Measurements from ENCODE around the gene FGR. TPM values are rescaled to one million over a fixed set of nuclear protein-coding genes. Genes with fewer than 3 reads are reported as not detected.

The FGR gene
- total RNA-seq, 1 donor from 2014 or later = 0.25 TPM

DNA sequence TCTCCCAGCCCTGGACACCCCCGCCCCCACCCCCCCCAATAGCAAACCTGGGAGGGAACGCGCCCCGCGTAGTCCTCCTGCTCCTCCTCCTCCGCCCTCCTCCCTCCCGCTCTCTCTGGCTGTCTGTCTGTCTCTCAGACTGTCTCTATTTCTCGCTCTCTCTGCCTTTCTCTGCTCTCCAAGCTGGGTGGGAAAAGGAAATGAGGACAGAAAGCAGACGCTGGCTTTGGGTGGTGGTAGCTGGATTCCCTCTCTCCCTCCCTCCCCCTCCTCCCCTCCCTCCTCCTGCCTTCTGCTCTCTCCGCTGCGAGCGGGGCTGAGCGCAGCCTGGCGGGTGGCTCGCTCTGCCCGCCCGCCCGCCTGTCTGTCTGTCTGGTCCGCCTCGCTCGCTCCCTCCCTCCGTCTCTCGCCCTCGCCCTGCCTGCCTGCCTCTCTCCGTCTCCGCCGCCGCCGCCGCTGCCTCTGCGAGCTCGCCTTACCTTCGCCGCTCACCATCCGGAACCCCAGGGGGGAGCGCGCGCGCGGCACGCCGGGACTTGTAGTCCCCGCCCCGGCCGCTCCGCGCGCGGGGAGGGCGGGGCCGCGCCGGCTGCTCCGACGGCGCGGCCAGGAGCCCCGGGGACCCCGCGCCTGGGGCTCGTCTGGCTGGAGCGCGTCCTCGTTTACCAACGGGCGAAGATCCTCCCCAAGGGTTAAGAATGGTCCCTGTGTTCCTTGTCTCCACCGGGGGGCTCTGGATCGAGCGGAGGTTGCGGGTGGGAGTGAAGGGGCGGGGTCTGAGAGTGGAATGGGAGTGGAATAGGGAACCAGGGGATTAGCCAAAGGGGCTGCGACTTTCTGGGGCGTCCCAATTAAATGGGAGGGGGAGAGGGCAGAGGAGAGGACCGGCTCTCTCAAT lies 31.1 kb downstream of the FGR start, which contains the start of gene AHDC1:
AHDC1 (minus strand) TSS at position 464 of the 898 bp plus-strand sequence. CDS start 52,029 bp downstream, outside the sequence.
- peaks cover 41% of the 10 kb centered on the region for H3K4me1 Mint-ChIP-seq (ENCODE audit: low read depth)
- intact Hi-C loops (cut with micrococcal nuclease) = loop anchor here (1.0 to 5.0 kb wide), 3 partner anchors 81 to 212 kb away; partner anchors contain the start of genes FAM76A and GPR3

DNA sequence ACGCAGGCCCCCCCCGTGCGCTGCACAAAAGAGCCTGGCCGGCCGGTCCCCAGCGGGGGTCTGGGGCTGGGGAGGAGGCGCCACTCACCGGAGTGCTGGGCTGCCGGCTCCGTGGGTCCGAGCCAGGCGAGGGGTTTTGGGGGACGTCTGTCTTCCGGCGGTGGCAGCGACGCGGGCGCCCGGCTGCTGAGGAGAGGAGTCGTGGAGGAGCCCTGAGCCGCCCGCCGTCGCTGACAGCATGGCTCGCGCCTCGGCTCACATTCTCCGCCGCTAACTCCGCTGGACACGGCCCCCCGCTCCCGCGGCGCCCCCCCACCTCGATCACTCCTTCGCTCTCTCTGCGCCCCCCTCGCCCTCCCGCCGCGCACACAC lies 31.7 kb downstream of the FGR start:
- peaks cover 45% of the 10 kb centered on the region for H3K4me1 Mint-ChIP-seq (ENCODE audit: low read depth)
- intact Hi-C loops (cut with micrococcal nuclease) = loop anchor here (5.0 kb wide), 1 partner anchor 124 kb away; the partner anchor contains the start of gene FAM76A
- H3K27me3 Mint-ChIP-seq (ENCODE audit: low read depth) = peaks cover 2% of the 10 kb centered on the region
- peak overlapping the region; percentile 94 for H3K4me3 Mint-ChIP-seq (ENCODE audit: low read depth)
- H3K36me3 Mint-ChIP-seq (ENCODE audit: low read depth) = no peaks in the 10 kb centered on the region
- no peak overlapping the region for H3K27ac Mint-ChIP-seq
- no peaks in the 10 kb centered on the region for H3K9me3 Mint-ChIP-seq
- peak; percentile 28 for DNase-seq (ENCODE audit: low spot score)

More for the DNA sequence above, 31.1 kb downstream of the FGR start, which contains the start of gene AHDC1:
- peak; percentile 87 for DNase-seq (ENCODE audit: low spot score)
- Mint-ChIP-seq H3K27ac (peak within 1 kb of the TSS; percentile 76), H3K4me3 (ENCODE audit: low read depth) (peak within 1 kb of the TSS; percentile 94), H3K9me3 (no peaks in the 10 kb centered on the region), H3K27me3 (ENCODE audit: low read depth) (peaks cover 2% of the 10 kb centered on the region), H3K36me3 (ENCODE audit: low read depth) (no peaks in the 10 kb centered on the region)

DNA sequence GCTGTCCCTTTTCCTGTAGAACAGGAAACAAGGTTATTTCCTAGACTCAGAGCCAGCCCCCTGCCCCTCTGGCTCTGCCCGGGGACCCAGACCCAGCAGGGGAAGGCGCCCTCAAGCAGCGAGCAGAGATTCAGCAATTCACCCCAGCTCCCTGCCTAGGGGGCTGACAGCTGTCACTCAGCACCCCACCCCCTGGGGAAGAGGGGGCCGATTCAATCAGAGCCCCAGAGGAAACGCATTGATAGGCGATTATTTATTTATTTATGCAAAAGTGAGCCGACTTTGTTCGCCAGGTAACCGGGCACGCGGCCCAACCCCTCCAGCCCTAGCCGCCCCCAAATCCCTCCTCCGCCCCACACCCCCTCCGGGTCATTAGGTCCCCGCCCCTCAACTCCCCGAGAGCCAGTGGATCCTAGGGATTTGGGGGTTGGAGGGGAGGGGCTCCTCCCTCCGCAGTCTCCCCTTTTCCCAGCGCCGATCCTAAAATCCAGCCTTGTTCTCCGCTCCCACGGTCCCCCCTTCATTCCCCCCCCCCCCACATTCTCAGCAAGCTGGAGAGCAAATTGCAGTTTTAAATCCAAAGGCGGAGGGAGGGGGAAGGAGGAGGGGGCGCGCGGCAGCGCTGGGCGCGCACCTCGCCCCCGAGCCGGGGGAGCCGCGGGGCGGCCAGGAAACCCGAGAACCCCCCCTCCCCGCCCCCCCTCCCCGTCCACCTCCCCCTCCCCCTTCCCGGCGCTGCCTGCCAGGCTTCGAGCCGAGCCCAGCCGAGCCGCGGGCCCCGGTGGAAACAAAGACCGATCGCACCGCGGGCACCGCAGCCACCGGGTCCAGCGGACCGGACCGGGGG lies 32.3 kb downstream of the FGR start:
- peak overlapping the region; percentile 81 for H3K4me3 Mint-ChIP-seq (ENCODE audit: low read depth)
- H3K36me3 Mint-ChIP-seq (ENCODE audit: low read depth) = no peaks in the 10 kb centered on the region
- no peak for DNase-seq (ENCODE audit: low spot score)
- peaks cover 50% of the 10 kb centered on the region for H3K4me1 Mint-ChIP-seq (ENCODE audit: low read depth)
- H3K9me3 Mint-ChIP-seq = no peaks in the 10 kb centered on the region
- peak overlapping the region; percentile 60 for H3K27ac Mint-ChIP-seq
- H3K27me3 Mint-ChIP-seq (ENCODE audit: low read depth) = peaks cover 2% of the 10 kb centered on the region
- intact Hi-C loops (cut with micrococcal nuclease) = loop anchor here (5.0 kb wide), 1 partner anchor 125 kb away; the partner anchor contains the start of gene FAM76A

DNA sequence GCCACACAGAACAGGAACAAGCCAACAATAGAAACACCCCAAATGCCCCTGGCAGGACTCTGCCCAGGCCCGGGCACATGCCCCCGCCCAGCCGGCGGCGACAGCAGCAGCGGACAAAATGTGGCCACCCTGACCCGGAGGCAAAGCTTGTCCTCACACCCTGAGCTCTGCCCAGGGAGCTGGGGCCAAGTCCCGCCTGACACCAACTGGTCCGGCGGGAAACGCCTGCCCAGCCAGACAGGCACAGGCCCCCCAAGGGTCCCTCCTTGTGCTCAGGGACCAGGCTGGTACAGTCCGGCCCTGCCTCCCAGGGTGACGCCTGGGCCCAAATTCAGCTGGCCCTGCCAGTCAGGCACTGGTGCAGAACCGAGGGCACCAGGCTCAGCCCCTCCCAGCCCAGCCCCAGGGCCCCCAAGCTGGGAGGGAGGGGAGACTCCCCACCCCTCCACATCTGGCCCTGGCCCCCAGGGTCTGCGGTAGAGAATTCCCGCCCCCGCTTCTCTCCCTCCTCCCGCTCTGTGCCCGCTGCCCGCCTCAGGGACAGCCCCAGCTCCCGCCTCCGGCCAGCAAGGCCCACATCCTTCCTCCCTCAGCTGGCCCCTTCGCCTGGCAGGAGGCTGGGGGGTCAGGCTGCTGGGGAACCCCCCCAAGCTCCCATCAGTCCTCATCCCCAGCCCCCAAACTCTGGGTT lies 33.1 kb downstream of the FGR start:
- Mint-ChIP-seq H3K27me3 (ENCODE audit: low read depth) (peaks cover 2% of the 10 kb centered on the region), H3K27ac (peak overlapping the region; percentile 60), H3K4me1 (ENCODE audit: low read depth) (peaks cover 49% of the 10 kb centered on the region), H3K9me3 (no peaks in the 10 kb centered on the region), H3K4me3 (ENCODE audit: low read depth) (peak overlapping the region; percentile 81), H3K36me3 (ENCODE audit: low read depth) (no peaks in the 10 kb centered on the region)
- intact Hi-C loops (cut with micrococcal nuclease) = loop anchor here (5.0 kb wide), 1 partner anchor 125 kb away; the partner anchor contains the start of gene FAM76A
- no peak for DNase-seq (ENCODE audit: low spot score)

DNA sequence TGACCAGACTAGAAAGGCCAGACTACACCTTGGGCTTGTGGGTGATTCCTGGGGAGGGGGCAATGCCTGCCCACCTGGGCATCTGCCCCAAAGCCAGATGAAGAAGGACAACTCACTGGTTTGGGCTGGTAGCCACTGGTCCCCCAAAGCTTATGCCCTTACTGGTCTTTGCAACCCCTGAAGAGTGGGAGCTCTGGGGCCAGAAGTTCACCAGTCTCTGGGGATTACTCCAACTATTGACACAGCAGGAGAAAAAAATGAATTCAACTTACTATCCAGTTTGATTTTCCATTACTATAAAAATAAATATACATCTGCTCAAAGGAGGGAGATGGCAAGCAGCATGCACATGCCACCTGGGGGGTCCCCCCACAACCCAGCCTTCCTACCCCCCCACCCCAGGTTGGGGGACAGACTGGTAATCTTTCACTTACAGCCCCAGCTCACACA lies 33.6 kb downstream of the FGR start:
- intact Hi-C loops (cut with micrococcal nuclease) = loop anchor here (5.0 kb wide), 1 partner anchor 126 kb away; the partner anchor contains the start of gene FAM76A
- DNase-seq (ENCODE audit: low spot score) = no peak
- Mint-ChIP-seq H3K27me3 (ENCODE audit: low read depth) (peaks cover 2% of the 10 kb centered on the region), H3K27ac (peak overlapping the region; percentile 54), H3K36me3 (ENCODE audit: low read depth) (no peaks in the 10 kb centered on the region), H3K9me3 (no peaks in the 10 kb centered on the region), H3K4me1 (ENCODE audit: low read depth) (peaks cover 44% of the 10 kb centered on the region), H3K4me3 (ENCODE audit: low read depth) (peak overlapping the region; percentile 64)

DNA sequence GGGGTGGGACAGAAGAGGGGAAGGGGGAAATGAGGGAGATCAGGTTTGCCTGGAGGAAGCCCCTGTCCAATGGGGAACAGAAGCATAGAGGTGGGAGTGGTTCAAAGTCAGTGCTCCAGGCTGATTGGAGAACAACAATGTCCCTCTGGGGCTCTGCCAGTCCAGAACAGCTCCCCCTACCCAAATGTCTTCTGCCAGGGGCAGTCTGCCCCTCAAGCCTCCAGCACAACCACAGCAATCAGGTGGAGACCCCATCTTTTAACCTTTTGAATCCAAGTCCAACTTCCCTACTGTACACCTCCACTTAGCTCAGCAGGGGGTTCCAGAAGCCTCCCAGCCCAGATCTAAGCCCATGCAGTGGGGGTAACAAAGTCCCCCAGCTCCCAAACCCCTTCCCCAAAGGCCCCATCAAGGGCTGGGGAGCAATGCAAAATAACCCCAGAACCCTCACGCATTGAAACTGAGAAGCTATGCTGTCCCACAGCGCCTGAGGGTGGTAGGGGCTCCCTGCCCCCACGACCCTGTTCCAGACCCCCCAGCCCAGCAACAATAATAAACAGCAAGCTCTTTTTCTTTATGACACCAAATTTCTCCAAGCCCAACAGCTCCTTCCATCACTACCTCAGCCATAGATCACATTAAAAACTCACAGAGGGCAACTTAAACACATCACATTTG lies 34.3 kb downstream of the FGR start:
- Mint-ChIP-seq H3K27me3 (ENCODE audit: low read depth) (peaks cover 2% of the 10 kb centered on the region), H3K9me3 (no peaks in the 10 kb centered on the region), H3K36me3 (ENCODE audit: low read depth) (no peaks in the 10 kb centered on the region), H3K4me1 (ENCODE audit: low read depth) (peaks cover 39% of the 10 kb centered on the region), H3K27ac (peak overlapping the region; percentile 15), H3K4me3 (ENCODE audit: low read depth) (peak overlapping the region; percentile 64)
- DNase-seq (ENCODE audit: low spot score) = no peak
- intact Hi-C loops (cut with micrococcal nuclease) = loop anchor here (5.0 kb wide), 1 partner anchor 127 kb away; the partner anchor contains the start of gene FAM76A

DNA sequence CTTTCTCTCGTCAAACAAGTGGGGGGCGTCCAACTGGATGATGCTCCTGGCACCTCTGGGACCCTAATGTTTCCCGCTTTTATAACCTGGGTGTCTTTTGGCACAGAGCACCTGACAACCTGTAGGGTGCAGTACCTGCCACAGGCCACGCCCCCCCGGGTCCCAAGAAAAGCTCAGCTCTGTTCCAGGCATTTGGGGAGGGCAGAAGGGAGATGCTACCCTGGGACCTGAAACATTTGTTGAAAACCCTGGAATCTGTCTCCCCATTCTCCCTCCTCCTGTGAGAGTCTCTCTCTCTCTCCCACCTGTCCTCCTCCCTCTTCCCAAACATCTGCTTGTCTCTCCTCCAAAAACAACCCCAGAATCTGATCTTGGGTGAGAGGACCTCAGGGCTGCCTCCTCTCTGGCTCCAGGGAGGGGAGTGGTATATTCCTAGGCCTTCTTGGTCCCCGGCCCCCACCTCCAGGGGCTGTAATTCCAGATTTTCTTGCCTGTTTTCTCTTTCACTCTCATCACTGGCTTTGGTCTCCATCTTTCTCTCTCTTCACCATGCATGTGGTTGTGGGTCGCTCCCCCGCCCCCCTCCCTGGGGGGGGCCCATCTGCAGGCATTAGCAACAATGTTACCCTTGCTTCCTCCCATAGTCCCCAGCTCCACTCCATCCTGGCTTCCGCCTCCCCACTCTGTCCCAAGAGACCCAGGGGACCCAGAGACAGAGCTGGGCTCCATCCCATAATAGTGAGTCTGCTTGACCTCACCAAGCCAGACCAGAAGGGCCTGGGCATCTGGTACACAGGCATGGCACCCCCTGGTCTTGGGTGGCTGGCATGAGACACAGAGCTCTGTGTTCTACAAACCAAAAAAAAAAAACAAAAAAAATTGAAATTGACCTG lies 35.1 kb downstream of the FGR start:
- Mint-ChIP-seq H3K9me3 (no peaks in the 10 kb centered on the region), H3K27ac (peak overlapping the region; percentile 21), H3K4me3 (ENCODE audit: low read depth) (no peak overlapping the region), H3K4me1 (ENCODE audit: low read depth) (peaks cover 37% of the 10 kb centered on the region), H3K36me3 (ENCODE audit: low read depth) (no peaks in the 10 kb centered on the region), H3K27me3 (ENCODE audit: low read depth) (no peaks in the 10 kb centered on the region)
- intact Hi-C loops (cut with micrococcal nuclease) = loop anchor here (2.0 to 5.0 kb wide), 2 partner anchors 31 to 127 kb away; partner anchors contain the start of gene FAM76A
- DNase-seq (ENCODE audit: low spot score) = no peak

DNA sequence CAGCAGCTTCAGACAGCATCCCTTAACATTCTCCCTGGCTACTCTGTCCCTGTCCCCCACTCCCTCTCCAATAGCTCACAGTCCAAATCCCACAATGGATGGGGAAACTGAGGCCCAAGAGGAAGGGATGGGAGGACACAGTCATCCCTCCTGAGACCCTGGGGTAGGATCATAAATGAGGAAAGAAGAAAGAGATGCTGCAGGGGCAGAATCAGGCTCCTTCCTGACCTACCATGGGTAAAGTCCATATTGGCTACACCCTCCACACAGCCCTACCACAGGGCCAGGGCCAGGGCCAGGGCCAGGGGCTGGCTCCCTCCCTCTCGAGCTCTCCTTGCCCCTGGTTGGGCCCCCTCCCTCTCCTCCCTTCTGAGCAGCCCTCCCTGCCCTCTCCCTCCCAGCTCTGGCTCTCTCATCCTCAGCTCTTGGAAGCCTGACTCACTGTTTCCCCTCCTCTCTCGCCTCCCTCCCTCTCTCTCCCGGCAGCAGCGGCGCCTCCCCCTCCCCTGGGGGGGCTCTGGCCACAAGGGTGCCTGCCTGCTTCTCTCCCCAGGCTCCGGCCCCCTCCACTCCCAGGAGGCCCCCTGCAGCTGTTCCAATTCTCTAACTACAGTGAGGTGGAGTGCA lies 36.0 kb downstream of the FGR start:
- H3K9me3 Mint-ChIP-seq = no peaks in the 10 kb centered on the region
- H3K36me3 Mint-ChIP-seq (ENCODE audit: low read depth) = no peaks in the 10 kb centered on the region
- no peak overlapping the region for H3K4me3 Mint-ChIP-seq (ENCODE audit: low read depth)
- peaks cover 37% of the 10 kb centered on the region for H3K4me1 Mint-ChIP-seq (ENCODE audit: low read depth)
- peak; percentile 30 for DNase-seq (ENCODE audit: low spot score)
- no peaks in the 10 kb centered on the region for H3K27me3 Mint-ChIP-seq (ENCODE audit: low read depth)
- peak overlapping the region; percentile 39 for H3K27ac Mint-ChIP-seq
- intact Hi-C loops (cut with micrococcal nuclease) = loop anchor here (2.0 kb wide), 1 partner anchor 30 kb away; no protein-coding TSS in a partner anchor

DNA sequence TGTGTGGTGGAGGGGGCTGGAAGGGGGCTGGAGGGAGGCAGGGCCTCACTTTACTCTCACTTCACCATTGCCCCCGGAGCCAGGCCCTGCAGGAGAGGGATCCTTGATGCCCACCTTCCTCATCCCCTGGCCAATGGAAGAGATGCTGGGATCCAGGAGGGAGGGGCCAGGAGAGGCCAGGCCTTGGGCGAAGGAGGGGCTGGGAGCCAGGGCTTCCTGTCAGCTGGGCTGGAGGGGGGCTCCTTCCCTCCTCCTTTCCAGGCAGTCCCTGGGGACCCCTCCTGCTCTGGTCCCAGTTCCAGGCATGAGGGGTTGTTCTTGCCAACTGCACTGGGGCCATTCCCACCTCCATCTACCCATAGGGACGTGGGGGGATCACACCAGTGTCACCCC lies 36.7 kb downstream of the FGR start:
- Mint-ChIP-seq H3K4me1 (ENCODE audit: low read depth) (peaks cover 37% of the 10 kb centered on the region), H3K4me3 (ENCODE audit: low read depth) (no peak overlapping the region), H3K36me3 (ENCODE audit: low read depth) (no peaks in the 10 kb centered on the region), H3K27me3 (ENCODE audit: low read depth) (no peaks in the 10 kb centered on the region), H3K27ac (no peak overlapping the region), H3K9me3 (no peaks in the 10 kb centered on the region)
- intact Hi-C loops (cut with micrococcal nuclease) = loop anchor here (2.0 kb wide), 1 partner anchor 29 kb away; no protein-coding TSS in a partner anchor
- DNase-seq (ENCODE audit: low spot score) = no peak

DNA sequence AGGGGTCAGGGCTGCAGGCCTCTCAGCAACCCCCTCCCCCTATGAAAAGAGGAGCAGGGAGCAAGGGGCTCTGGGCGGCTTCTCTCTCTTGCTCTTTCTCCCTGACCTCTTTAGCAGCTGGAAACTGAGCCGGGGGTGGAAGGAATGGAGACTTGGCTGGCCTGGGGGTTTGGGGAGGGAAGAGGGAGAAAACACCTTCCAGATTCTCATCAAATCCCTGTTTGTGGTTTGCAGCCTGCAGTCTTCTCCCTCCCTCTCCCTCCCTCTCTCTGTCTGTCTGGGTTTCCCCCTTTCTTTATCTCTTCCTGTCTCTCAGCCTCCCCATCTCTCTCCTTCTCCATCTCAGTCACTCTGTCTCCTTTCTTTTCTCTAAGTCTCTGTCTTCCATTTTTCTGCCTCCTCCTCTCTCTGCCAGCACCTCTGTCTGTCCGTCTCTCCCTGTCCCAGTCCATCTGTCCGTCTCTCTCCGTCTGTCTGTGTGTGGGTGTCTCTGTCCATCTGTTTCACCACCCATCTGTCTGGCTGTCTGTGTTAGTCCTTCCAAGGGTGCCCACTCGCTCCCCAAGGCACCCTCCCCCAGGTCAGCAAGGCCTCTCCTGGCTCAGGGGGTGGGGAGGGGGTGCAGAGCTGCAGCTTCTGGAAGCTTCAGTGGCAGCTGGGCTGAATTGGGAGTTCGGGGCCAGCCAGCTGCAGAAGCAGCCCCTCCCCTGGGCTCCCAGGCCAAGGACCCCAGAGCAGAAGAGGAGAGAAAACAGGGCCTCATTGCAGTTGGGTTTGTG lies 37.3 kb downstream of the FGR start:
- H3K9me3 Mint-ChIP-seq = no peaks in the 10 kb centered on the region
- peak overlapping the region; percentile 38 for H3K4me3 Mint-ChIP-seq (ENCODE audit: low read depth)
- peaks cover 37% of the 10 kb centered on the region for H3K4me1 Mint-ChIP-seq (ENCODE audit: low read depth)
- no peaks in the 10 kb centered on the region for H3K36me3 Mint-ChIP-seq (ENCODE audit: low read depth)
- H3K27me3 Mint-ChIP-seq (ENCODE audit: low read depth) = no peaks in the 10 kb centered on the region
- no peak for DNase-seq (ENCODE audit: low spot score)
- intact Hi-C loops (cut with micrococcal nuclease) = loop anchor here (2.0 kb wide), 1 partner anchor 29 kb away; no protein-coding TSS in a partner anchor
- peak overlapping the region; percentile 59 for H3K27ac Mint-ChIP-seq

All from activated T-helper 2 cell treated with anti-CD3 and anti-CD28 coated beads, Interferon-gamma antibody, Interleukin-2, Interleukin-4, amounts not matched to agents 10 μg/mL and 5 μg/mL and 100 μg/mL, durations not matched to agents 14 hours and 24 hours and 36 hours (primary cell).